Nephron progenitor cell (in vitro differentiated cells): Measurements from ENCODE around the gene ZBTB7B.

ENCODE experiments used
- DNase-seq: peaks from one replicate; pipeline ENCODE4 v3.0.0; 2021
- H3K27ac Mint-ChIP-seq: 2 replicates; pipeline ENCODE4 v1.8.0; 2021; ENCODE audit warnings: mild to moderate bottlenecking, moderate library complexity, mixed read lengths
- H3K27me3 Mint-ChIP-seq: 2 replicates; pipeline ENCODE4 v1.8.0; 2021; ENCODE audit warnings: mild to moderate bottlenecking, low read depth, mixed read lengths; ENCODE audit not compliant: poor library complexity
- H3K36me3 Mint-ChIP-seq: 2 replicates; pipeline ENCODE4 v1.8.0; 2021; ENCODE audit warnings: low read depth, mixed read lengths
- H3K4me1 Mint-ChIP-seq: 2 replicates; pipeline ENCODE4 v1.8.0; 2021; ENCODE audit warnings: mixed read lengths
- H3K4me3 Mint-ChIP-seq: 2 replicates; pipeline ENCODE4 v1.8.0; 2021; ENCODE audit warnings: mild to moderate bottlenecking, moderate library complexity, mixed read lengths
- H3K9me3 Mint-ChIP-seq: 2 replicates; pipeline ENCODE4 v1.8.0; 2021; ENCODE audit warnings: mild to moderate bottlenecking, moderate library complexity, mixed read lengths
- TF ChIP-seq, protein P1 (sequence below): fragments of 200-600 bp; sonication (generic); IDR thresholded peaks from 2 replicates; pipeline ENCODE4 v1.5.0; 2021; ENCODE audit warnings: antibody characterized with exemption

The ZBTB7B gene

DNA sequence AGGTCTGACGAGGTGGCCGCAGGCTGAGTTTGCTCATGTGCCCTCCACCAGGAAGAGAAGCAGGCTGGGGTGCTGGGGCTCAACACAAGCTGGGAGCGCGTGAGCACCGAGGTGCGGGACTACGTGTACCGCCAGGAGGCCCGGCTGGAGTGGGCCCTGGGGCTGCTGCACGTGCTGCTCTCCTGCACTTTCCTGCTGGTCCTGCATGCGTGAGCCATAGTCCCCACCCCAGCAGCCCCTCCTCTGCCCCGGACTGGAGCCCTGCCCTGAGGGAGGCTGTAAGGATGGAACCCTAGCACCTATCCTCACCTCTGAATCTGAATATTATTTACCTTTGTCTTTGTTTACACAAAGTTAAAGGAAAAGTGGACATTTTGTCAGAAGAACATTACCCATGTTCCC lies 40.7 kb downstream of the ZBTB7B start:
- peaks cover 8% of the 10 kb centered on the region for H3K27me3 Mint-ChIP-seq
- TF ChIP-seq, protein P1, sequence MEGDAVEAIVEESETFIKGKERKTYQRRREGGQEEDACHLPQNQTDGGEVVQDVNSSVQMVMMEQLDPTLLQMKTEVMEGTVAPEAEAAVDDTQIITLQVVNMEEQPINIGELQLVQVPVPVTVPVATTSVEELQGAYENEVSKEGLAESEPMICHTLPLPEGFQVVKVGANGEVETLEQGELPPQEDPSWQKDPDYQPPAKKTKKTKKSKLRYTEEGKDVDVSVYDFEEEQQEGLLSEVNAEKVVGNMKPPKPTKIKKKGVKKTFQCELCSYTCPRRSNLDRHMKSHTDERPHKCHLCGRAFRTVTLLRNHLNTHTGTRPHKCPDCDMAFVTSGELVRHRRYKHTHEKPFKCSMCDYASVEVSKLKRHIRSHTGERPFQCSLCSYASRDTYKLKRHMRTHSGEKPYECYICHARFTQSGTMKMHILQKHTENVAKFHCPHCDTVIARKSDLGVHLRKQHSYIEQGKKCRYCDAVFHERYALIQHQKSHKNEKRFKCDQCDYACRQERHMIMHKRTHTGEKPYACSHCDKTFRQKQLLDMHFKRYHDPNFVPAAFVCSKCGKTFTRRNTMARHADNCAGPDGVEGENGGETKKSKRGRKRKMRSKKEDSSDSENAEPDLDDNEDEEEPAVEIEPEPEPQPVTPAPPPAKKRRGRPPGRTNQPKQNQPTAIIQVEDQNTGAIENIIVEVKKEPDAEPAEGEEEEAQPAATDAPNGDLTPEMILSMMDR: no peak
- no peak overlapping the region for H3K4me3 Mint-ChIP-seq
- H3K27ac Mint-ChIP-seq: peak overlapping the region; percentile 64
- peaks cover 44% of the 10 kb centered on the region for H3K4me1 Mint-ChIP-seq
- no peaks in the 10 kb centered on the region for H3K36me3 Mint-ChIP-seq
- DNase-seq: no peak
- no peaks in the 10 kb centered on the region for H3K9me3 Mint-ChIP-seq

- no peak overlapping the region for H3K4me3 Mint-ChIP-seq
- peaks cover 8% of the 10 kb centered on the region for H3K27me3 Mint-ChIP-seq
- peaks cover 44% of the 10 kb centered on the region for H3K4me1 Mint-ChIP-seq
- TF ChIP-seq, protein P1: no peak
- no peaks in the 10 kb centered on the region for H3K9me3 Mint-ChIP-seq
- no peak overlapping the region for H3K27ac Mint-ChIP-seq
- H3K36me3 Mint-ChIP-seq: no peaks in the 10 kb centered on the region
- no peak for DNase-seq
Observed at GRCh38 chr1:155043793-155044192, 41.2 kb downstream of the ZBTB7B start.

DNA sequence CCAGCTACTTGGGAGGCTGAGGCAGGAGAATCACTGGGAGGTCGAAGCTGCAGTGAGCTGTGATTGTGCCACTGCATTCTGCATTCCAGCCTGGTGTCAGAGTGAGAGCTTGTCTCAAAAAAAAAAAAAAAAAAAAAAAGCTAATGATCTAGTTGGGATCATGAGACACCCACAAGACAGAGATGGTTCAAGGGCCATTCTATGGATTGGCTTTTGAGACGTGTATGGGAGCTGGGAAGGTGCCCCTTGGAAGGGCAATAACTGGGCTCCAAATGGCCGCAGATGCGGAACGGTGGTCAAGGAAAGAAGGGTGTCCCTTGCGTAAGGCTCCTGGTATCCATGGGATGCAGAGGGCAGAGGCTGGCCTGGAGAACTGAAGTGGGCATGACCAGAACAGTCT lies 41.8 kb downstream of the ZBTB7B start:
- Mint-ChIP-seq H3K4me1 (peaks cover 49% of the 10 kb centered on the region), H3K4me3 (no peak overlapping the region), H3K27me3 (peaks cover 8% of the 10 kb centered on the region), H3K27ac (no peak overlapping the region), H3K9me3 (no peaks in the 10 kb centered on the region), H3K36me3 (no peaks in the 10 kb centered on the region)
- TF ChIP-seq, protein P1: no peak
- DNase-seq: no peak

DNA sequence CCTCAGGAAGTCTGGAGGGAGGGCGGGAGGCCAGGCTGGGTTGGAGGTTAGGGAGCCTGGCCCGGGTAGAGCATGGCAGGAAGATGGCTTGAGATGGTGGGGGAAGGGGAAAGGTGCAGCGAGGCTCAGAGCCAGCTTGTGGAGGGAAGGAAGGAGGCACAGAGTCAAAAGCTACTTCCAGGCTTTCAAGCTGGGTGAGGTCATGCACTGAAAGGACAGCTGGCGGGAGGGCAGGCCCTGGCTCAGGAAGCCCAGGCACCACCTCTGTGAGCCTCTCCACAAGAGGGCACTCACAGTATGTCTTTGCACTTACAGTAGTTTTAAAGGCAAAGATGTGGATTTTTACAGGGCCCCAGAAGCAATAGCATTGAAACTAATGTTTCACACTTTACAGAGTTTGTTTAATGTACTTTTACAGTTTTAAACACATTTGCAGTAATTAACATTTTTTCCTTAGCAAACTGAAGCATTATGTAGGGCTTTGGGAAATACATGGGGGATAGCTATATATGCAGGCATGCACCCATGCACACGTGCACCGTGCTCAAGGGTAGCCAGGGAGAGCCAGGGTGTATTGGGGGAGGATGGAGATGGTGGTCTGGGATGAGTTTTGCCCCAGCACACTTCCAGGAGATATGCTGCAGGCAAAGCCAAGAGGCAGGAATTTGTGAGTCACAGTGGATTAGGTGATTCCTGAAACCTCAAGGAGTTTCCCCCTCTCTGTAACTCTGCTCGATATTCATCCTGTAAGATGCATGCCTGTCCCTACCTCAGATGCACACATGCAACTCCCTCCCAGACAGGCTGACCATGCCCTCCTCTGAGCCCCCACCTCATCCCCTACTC lies 42.4 kb downstream of the ZBTB7B start:
- no peak overlapping the region for H3K4me3 Mint-ChIP-seq
- no peak overlapping the region for H3K27ac Mint-ChIP-seq
- peak; percentile 62 for DNase-seq
- H3K27me3 Mint-ChIP-seq: peaks cover 8% of the 10 kb centered on the region
- peaks cover 56% of the 10 kb centered on the region for H3K4me1 Mint-ChIP-seq
- no peaks in the 10 kb centered on the region for H3K36me3 Mint-ChIP-seq
- H3K9me3 Mint-ChIP-seq: no peaks in the 10 kb centered on the region
- TF ChIP-seq, protein P1: peak; percentile 53

GRCh38 chr1:155048449-155049334 lies 46.1 kb downstream of the ZBTB7B start:
- no peaks in the 10 kb centered on the region for H3K36me3 Mint-ChIP-seq
- no peak for DNase-seq
- H3K9me3 Mint-ChIP-seq: no peaks in the 10 kb centered on the region
- peak overlapping the region; percentile 29 for H3K27ac Mint-ChIP-seq
- peak overlapping the region; percentile 16 for H3K4me3 Mint-ChIP-seq
- peaks cover 72% of the 10 kb centered on the region for H3K4me1 Mint-ChIP-seq
- peaks cover 11% of the 10 kb centered on the region for H3K27me3 Mint-ChIP-seq
- TF ChIP-seq, protein P1: no peak
